B cell (primary cell): ENCODE data around the gene TMPRSS7. TPM values are rescaled to one million over a fixed set of nuclear protein-coding genes. Genes with fewer than 3 reads are reported as not detected.

Experiments used
- ATAC-seq: fragments of 200-7000 bp; cut with Tn5 transposase; one replicate; pipeline ENCODE4 v1.10.0; 2021; ENCODE audit warnings: low read depth, mild to moderate bottlenecking, moderate number of reproducible peaks, moderate library complexity
- CTCF ChIA-PET: fragments of 350-600 bp; sonication (Branson Sonifier 250); formaldehyde crosslinking; loops from one replicate; lab custom pipeline; 2021; ENCODE audit warnings: antibody characterized with exemption, inconsistent platforms; lab: Charles Lee
- POLR2A ChIA-PET: fragments of 350-600 bp; sonication (Branson Sonifier 250); formaldehyde crosslinking; loops from one replicate; lab custom pipeline; 2021; ENCODE audit warnings: antibody characterized with exemption; lab: Charles Lee
- DNase-seq: peaks from one replicate; pipeline ENCODE4 v3.0.0; 2013
- H2AFZ ChIP-seq: 2 replicates; pipeline ENCODE4 v1.6.1; 2012; ENCODE audit warnings: mild to moderate bottlenecking, low read depth, low read length; ENCODE audit not compliant: insufficient read depth, poor library complexity, severe bottlenecking
- H3K27ac ChIP-seq, 2 donors: 1 replicate in 1 of 2; 2 replicates in 1 of 2; pipeline ENCODE4 v1.5.1; 2012 to 2013; ENCODE audit warnings: low read length in 2 of 2, mild to moderate bottlenecking in 2 of 2, moderate library complexity in 1 of 2
- H3K27me3 ChIP-seq, 4 experiments: fragments of 200-600 bp in 1 of 4; sonication (generic) in 1 of 4; replicated peaks in 1 of 4; 1 replicate in 2 of 4; 2 replicates in 2 of 4; pipeline versions ENCODE4 v1.6.1 to v1.7.0; 2013 to 2016; ENCODE audit warnings: low read length in 3 of 4, mild to moderate bottlenecking in 2 of 4, mixed read lengths in 1 of 4, moderate library complexity in 1 of 4; ENCODE audit not compliant: insufficient read depth in 4 of 4, control insufficient read depth in 3 of 4; ENCODE audit errors: control extremely low read depth in 1 of 4
- H3K36me3 ChIP-seq, 2 experiments: replicated peaks in 1 of 2; 1 replicate in 1 of 2; 2 replicates in 1 of 2; pipeline versions ENCODE4 v1.6.1 to v1.7.1; 2013; ENCODE audit warnings: low read length in 1 of 2; ENCODE audit not compliant: insufficient read depth in 2 of 2, control insufficient read depth in 1 of 2; ENCODE audit errors: control extremely low read depth in 1 of 2, extremely low read depth in 1 of 2
- H3K4me1 ChIP-seq, 2 donors: fragments of 200-600 bp in 1 of 2; sonication (generic) in 1 of 2; 1 replicate in 1 of 2; 2 replicates in 1 of 2; pipeline versions ENCODE4 v1.5.1 to v1.6.1; 2013 to 2017; ENCODE audit warnings: low read length in 2 of 2; ENCODE audit not compliant: control insufficient read depth in 2 of 2, insufficient read depth in 2 of 2
- H3K4me2 ChIP-seq: replicated peaks from 2 replicates; pipeline ENCODE3; 2012; ENCODE audit warnings: mild to moderate bottlenecking, low read depth, low read length; ENCODE audit not compliant: poor library complexity, severe bottlenecking
- H3K4me3 ChIP-seq, 5 experiments: fragments of 200-600 bp in 1 of 5; sonication (generic) in 1 of 5; 1 replicate in 3 of 5; 2 replicates in 2 of 5; pipeline versions ENCODE4 v1.5.1 to v1.7.0; 2011 to 2016; ENCODE audit warnings: low read length in 4 of 5, mild to moderate bottlenecking in 4 of 5, low read depth in 2 of 5, control low read depth in 1 of 5, moderate library complexity in 1 of 5; ENCODE audit not compliant: insufficient read depth in 1 of 5; ENCODE audit errors: control extremely low read depth in 1 of 5, extremely low read depth in 1 of 5
- H3K79me2 ChIP-seq: fragments of 200-600 bp; sonication (generic); one replicate; pipeline ENCODE4 v1.6.0; 2016; ENCODE audit warnings: low read length; ENCODE audit not compliant: control insufficient read depth, insufficient read depth
- H3K9ac ChIP-seq: fragments of 200-600 bp; sonication (generic); 2 replicates; pipeline ENCODE4 v1.6.1; 2017; ENCODE audit warnings: mild to moderate bottlenecking, low read length, moderate library complexity
- H3K9me3 ChIP-seq, 3 donors: one replicate each; pipeline versions ENCODE4 v1.6.1 to v1.7.1; 2013; ENCODE audit warnings: low read length in 2 of 3; ENCODE audit not compliant: control insufficient read depth in 2 of 3, insufficient read depth in 1 of 3; ENCODE audit errors: control extremely low read depth in 1 of 3
- H4K20me1 ChIP-seq: 2 replicates; pipeline ENCODE4 v1.6.0; 2012; ENCODE audit warnings: mild to moderate bottlenecking, low read length; ENCODE audit not compliant: insufficient read depth, control insufficient read depth, poor library complexity, severe bottlenecking
- H3K27ac Mint-ChIP-seq: one replicate; pipeline ENCODE4 v1.8.0; 2021; ENCODE audit warnings: mixed read lengths
- H3K27me3 Mint-ChIP-seq: one replicate; pipeline ENCODE4 v1.8.0; 2021; ENCODE audit warnings: mixed read lengths
- H3K4me1 Mint-ChIP-seq: one replicate; pipeline ENCODE4 v1.8.0; 2021; ENCODE audit warnings: mixed read lengths
- H3K4me3 Mint-ChIP-seq: one replicate; pipeline ENCODE4 v1.8.0; 2021; ENCODE audit warnings: mixed read lengths
- H3K9me3 Mint-ChIP-seq: one replicate; pipeline ENCODE4 v1.8.0; 2022; ENCODE audit warnings: mixed read lengths; ENCODE audit not compliant: insufficient read depth
- EZH2 ChIP-seq: IDR thresholded peaks from 2 replicates; pipeline ENCODE4 v1.6.1; 2012; ENCODE audit warnings: borderline replicate concordance, low read depth, mild to moderate bottlenecking, moderate library complexity, low read length; ENCODE audit not compliant: insufficient read depth, poor library complexity, severe bottlenecking
- WGBS: methylation state at CpG from one replicate; pipeline ENCODE4 v1.1.5; 2013; ENCODE audit warnings: missing lambda C conversion rate; ENCODE audit not compliant: insufficient coverage; 5-methylcytosine and 5-hydroxymethylcytosine counted together
- intact Hi-C: fragments of 100-400 bp; cut with micrococcal nuclease; formaldehyde crosslinking; loops from one replicate; pipeline ENCODE4 v1.10.0; 2022
- polyA plus RNA-seq: library from polyadenylated mRNA; depleted of rRNA; stranded (reverse); fragments of >200 nt; gene quantifications from 2 replicates; pipeline ENCODE4 v1.2.3, GENCODE V29; 2012
- total RNA-seq, 2 donors: library from RNA; stranded (reverse); fragments of 120-200 nt in 1 of 2; gene quantifications; 1 replicate in 1 of 2; 2 replicates in 1 of 2; pipeline versions ENCODE4 v1.2.3 to v1.2.4, GENCODE V29; 2013 to 2022
- TF ChIP-seq, protein P1 (sequence below): fragments of 200-600 bp; IDR thresholded peaks from one replicate; pipeline ENCODE4 v1.8.0; 2022; ENCODE audit warnings: antibody characterized with exemption, mild to moderate bottlenecking

TMPRSS7 gene
- total and polyA plus RNA-seq, 2 donors (not counting 1 experiment from before 2014, with no cell fraction given) = not detected

DNA sequence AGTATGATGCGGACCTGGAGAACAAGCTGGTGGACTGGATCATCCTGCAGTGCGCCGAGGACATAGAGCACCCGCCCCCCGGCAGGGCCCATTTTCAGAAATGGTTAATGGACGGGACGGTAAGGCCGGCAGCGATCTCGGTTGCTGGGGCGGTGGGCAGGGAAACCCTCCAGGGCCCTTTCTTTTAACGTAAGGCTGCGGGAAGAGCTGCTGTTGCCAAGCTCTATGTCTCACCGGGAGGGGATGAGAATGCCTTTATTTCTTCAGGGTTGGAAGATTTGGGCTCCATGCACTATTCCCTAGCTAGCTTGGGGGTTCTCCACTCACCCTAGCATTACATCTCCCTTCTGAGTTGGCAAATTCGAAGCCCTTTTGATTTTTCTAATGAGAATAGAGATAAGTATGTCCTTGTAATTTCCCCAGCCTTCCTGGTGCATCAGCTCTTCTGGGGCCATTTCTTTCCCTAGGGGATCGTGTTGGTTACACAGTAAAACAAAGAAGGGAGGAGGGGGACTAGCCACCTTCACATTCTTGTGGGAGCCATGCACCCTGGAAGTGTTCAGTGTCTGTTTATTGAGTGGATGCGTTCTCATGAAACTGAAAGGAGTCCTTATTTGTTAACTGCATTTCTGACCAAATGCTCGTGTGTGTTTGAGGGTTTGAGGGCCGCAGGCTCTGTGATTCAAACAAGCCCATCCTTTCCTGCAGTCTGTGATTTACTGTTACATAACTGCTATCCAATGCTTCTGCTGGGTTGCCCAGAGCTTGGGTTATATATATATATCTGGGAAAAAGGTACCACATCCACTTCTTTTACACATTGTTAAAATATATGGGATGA lies 34.8 kb upstream of the TMPRSS7 start:
- intact Hi-C loops = no loop called here
- H3K9me3 Mint-ChIP-seq = no peaks in the 10 kb centered on the region
- no peak for TF ChIP-seq EZH2
- TF ChIP-seq, protein P1, sequence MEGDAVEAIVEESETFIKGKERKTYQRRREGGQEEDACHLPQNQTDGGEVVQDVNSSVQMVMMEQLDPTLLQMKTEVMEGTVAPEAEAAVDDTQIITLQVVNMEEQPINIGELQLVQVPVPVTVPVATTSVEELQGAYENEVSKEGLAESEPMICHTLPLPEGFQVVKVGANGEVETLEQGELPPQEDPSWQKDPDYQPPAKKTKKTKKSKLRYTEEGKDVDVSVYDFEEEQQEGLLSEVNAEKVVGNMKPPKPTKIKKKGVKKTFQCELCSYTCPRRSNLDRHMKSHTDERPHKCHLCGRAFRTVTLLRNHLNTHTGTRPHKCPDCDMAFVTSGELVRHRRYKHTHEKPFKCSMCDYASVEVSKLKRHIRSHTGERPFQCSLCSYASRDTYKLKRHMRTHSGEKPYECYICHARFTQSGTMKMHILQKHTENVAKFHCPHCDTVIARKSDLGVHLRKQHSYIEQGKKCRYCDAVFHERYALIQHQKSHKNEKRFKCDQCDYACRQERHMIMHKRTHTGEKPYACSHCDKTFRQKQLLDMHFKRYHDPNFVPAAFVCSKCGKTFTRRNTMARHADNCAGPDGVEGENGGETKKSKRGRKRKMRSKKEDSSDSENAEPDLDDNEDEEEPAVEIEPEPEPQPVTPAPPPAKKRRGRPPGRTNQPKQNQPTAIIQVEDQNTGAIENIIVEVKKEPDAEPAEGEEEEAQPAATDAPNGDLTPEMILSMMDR = no peak
- H3K27ac Mint-ChIP-seq = no peak overlapping the region
- H3K4me3 ChIP-seq = peak overlapping the region in 4 of 5 experiments; percentile 19 to 57 (median 52)
- no peaks in the 10 kb centered on the region for H3K79me2 ChIP-seq
- no peak overlapping the region for H3K27ac ChIP-seq
- POLR2A ChIA-PET = no interaction called here
- DNase-seq = no peak
- peak overlapping the region; percentile 66 for H3K9ac ChIP-seq
- H4K20me1 ChIP-seq = no peaks in the 10 kb centered on the region
- peak overlapping the region; percentile 80 for H3K4me2 ChIP-seq
- ATAC-seq = no peak
- peak overlapping the region; percentile 70 for H2AFZ ChIP-seq
- 25% methylated on average over 9 of the region's 19 CpGs for WGBS
- H3K9me3 ChIP-seq = no peaks in the 10 kb centered on the region
- H3K4me1 Mint-ChIP-seq = peaks cover 16% of the 10 kb centered on the region
- CTCF ChIA-PET = interaction anchor here (1.0 to 5.6 kb wide), 7 partner anchors 8 to 44 kb away, joined by 3 to 39 read pairs (median 5); no protein-coding TSS in a partner anchor
- peaks cover 11% of the 10 kb centered on the region for H3K27me3 Mint-ChIP-seq
- peaks cover 12 to 16% of the 10 kb centered on the region in 2 donors for H3K4me1 ChIP-seq
- peaks cover 0 to 22% (median 6%) of the 10 kb centered on the region in 4 experiments for H3K27me3 ChIP-seq
- peak overlapping the region; percentile 92 for H3K4me3 Mint-ChIP-seq
- H3K36me3 ChIP-seq = no peaks in the 10 kb centered on the region

DNA sequence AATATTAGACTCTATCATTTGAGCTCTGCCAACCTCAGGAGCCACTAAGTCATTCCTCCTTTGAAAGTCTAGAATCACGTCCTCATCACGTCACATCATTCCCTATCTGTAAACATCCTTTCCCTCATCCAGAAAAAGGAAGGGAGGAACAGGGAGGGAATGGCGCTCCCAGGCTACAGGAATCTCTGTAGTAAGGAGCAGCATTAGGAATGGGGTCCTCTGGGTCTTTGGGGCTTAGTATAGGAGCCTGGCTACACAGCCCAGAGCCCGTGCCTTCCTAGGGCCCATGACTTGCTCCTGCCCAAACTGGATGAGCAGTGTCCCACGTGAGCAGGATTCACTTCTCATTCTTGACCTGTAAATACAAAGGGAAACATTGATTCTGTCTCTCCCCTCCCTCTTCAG lies 34.2 kb upstream of the TMPRSS7 start:
- DNase-seq (no peak), ATAC-seq (no peak)
- Histone ChIP-seq H4K20me1 (no peaks in the 10 kb centered on the region), H3K36me3 (no peaks in the 10 kb centered on the region), H3K4me2 (no peak overlapping the region), H3K27ac (no peak overlapping the region), H3K4me1 (peaks cover 12 to 16% of the 10 kb centered on the region in 2 donors), H3K27me3 (peaks cover 0 to 22% (median 6%) of the 10 kb centered on the region in 4 experiments), H3K9ac (no peak overlapping the region), H3K9me3 (no peaks in the 10 kb centered on the region), H3K79me2 (no peaks in the 10 kb centered on the region), H3K4me3 (no peak overlapping the region), H2AFZ (no peak overlapping the region)
- 96% methylated on average over 3 of the region's 5 CpGs for WGBS
- no peaks in the 10 kb centered on the region for H3K9me3 Mint-ChIP-seq
- no peak overlapping the region for H3K27ac Mint-ChIP-seq
- intact Hi-C loops = no loop called here
- no peak overlapping the region for H3K4me3 Mint-ChIP-seq
- H3K27me3 Mint-ChIP-seq = peaks cover 11% of the 10 kb centered on the region
- ChIA-PET POLR2A (no interaction called here), CTCF (interaction anchor here (1.2 to 5.6 kb wide), 3 partner anchors 8 to 13 kb away, joined by 4 to 39 read pairs (median 14); no protein-coding TSS in a partner anchor)
- TF ChIP-seq, protein P1 = no peak
- no peak for TF ChIP-seq EZH2
- H3K4me1 Mint-ChIP-seq = peaks cover 16% of the 10 kb centered on the region
